NCI-H2196 (cell line): ENCODE results near the gene SSU72.
A peak's percentile ranks its signal among the peaks of the same experiment; 100 is the strongest.

Experiments
- DNase-seq: peaks from one replicate; lab custom pipeline; 2025; ENCODE audit not compliant: unreplicated experiment; lab: John Stamatoyannopoulos, UW

The SSU72 gene

GRCh38 chr1:1612104-1612400, 37.4 kb upstream of the SSU72 start:
- no peak for DNase-seq

DNA sequence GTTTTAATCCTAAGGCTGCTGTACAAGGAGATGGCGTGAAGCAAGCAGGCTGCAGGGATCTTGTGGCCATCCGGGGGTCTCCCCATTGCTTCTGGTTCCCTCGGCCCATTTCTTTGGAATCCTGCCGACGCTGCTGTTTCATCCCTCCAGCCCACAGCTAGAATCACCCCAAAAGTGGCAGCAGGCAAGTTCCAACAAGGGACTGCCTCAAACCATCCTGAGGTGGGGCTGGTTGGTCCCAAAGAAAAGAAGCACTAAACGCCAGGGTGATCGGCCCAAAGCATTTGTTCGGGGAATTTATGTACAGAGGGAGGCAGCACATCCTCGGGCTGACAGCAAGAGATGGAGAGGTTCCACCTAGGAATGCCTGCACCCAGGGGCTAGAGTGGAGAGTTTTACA, 36.1 kb upstream of the SSU72 start:
- no peak for DNase-seq

DNA sequence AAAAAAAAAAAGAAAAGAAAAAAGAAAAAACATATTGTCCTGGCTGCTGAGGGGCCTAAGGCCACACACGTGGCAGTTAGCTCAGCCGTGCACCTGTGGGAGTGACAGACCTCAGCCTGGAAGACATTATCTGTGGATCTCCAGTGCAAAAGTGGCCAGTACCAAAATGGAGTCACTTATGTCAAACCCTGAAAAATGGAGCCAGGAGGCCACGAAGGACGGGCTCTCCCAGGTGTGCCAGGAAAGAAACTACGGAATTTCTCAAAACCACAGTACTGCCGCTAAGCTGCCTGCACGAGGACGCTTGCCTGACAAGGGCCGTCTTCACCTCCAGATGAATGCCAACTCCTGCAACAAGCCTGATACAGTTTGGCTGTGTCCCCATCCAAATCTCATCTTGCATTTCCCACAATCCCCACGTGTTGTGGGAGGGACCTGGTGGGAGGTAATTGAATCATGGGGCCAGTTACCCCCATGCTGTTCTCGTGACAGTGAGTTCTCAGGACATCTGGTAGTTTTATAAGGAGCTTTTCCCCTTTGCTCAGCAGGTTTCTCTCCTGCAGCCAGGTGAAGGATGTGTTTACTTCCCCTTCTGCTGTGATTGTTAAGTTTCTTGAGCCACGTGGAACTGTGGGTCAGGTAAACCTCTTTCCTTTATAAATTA, 35.3 kb upstream of the SSU72 start:
- no peak for DNase-seq

DNA sequence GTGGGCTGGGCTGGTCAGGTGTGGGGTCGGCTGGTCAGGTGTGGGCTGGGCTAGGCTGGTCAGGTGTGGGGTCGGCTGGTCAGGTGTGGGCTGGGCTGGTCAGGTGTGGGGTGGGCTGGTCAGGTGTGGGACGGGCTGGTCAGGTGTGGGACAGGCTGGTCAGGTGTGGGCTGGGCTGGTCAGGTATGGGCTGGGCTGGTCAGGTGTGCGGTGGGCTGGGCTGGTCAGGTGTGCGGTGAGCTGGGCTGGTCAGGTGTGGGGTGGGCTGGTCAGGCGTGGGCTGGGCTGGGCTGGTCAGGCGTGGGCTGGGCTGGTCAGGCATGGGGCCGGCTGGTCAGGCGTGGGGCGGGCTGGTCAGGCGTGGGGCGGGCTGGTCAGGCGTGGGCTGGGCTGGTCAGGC, 31.6 kb upstream of the SSU72 start:
- no peak for DNase-seq

- DNase-seq = no peak
Observed at GRCh38 chr1:1605724-1606123, 31.1 kb upstream of the SSU72 start.

DNA sequence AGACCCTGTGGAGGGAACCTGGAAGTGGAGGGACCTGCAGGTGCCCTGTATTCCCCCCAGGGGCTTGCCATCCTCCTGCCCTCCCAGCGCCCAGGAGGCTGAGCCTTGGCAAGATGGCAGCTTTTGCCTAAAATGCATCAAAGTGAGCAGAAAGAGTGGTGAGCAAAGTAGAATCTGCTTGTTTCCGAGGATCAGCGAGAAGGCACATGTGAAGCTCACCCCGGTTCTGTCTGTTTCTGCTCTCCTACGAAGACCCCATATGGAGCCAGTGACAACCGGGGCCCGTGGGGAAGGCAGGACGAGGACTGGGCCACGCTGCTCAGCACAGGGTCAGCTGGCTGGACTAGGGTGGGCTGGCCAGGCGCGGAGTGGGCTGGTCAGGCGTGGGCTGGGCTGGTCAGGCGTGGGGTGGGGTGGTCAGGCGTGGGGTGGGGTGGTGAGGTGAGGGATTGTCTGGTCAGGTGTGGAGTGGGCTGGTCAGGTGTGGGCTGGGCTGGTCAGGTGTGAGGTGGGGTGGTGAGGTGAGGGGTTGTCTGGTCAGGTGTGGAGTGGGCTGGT, 30.4 kb upstream of the SSU72 start:
- no peak for DNase-seq

- DNase-seq = no peak
Observed at GRCh38 chr1:1604374-1605033, 29.8 kb upstream of the SSU72 start.

DNA sequence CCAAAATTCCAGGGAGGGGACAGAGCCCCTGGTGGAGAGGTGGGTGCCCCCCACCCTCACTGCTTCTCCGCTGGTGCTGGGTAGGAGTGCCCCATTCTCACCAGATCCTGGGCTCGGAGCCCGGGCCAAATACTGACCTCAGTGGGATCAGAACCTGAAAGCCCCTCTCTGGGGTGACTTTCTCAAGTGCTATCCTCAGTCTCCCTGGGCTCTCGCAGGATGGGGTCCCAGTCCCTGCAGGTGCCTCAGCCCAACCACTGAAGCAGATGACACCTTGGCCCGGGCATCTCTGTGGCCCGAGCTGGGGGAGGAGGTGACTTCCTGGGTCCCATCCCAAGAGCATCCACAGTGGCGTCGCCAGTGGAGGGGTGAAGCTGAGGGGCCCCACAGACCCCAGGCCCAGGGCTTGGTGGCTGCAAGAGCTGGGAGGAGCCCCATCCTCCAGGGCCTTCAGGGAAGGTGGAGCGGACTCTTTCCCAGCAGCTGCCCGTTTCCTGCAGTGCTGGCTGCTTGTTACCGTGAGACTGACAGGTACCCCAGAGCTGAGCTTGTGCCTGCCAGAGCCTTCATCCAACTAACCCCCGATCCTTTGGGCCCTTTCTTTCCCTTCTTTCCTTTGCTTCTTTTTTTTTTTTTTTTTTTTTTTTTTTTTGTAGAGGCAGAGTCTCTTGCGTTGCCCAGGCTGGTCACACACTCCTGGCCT, 29.2 kb upstream of the SSU72 start:
- no peak for DNase-seq

- no peak for DNase-seq
Observed at GRCh38 chr1:1602968-1603506, 28.4 kb upstream of the SSU72 start.

- DNase-seq = no peak
Observed at GRCh38 chr1:1602304-1602967, 27.8 kb upstream of the SSU72 start.

- no peak for DNase-seq
Observed at GRCh38 chr1:1601564-1602303, 27.1 kb upstream of the SSU72 start.

GRCh38 chr1:1600861-1601563, 26.3 kb upstream of the SSU72 start:
- no peak for DNase-seq

DNA sequence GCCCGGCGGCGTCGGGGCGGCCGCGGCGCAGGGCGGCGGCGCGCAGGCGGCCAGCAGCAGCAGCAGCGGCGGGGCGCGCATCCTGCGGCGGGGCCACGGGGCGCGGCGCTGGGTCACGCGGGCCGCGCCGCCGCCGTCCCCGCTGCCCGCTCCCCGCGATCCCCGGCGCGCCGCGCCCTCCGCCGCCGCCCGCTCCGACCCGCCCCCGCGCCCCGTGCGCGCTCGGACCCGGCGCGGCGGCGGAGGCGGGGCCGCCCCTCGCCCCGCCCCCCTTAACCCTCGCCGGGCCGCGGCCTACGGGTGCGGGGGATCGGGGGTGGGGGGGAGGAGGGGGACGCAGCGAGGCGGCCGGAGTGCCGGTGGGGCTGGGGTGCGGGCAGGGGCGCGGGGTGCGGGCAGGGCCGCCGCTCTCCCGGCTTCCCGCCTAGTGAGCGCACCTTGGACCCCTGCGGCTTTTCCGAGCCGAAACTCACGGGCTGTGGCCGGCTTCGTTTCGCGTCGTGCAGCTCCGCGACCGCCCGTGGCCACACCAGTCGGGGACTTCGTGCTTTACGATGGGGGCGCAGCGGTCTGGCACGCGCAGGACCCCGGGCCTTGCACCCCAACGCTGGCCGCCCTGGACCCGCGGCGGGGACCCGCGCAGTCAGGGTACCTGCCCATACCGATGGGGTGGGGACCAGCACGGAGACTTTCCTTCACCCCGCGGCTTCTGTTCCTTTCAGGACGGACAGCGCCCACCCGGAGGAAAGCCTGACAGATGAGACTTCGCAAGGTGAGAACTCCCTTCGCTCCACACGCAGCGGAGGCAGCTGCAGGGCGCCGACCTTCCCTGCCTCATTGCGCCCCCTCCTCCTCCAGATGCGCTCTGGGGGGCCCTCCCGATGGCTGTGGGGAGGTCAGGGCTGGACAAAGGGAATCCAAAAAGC, 25.5 kb upstream of the SSU72 start, which contains the start of gene FNDC10:
Gene FNDC10 (minus strand): TSS at position 201 of the 926 bp plus-strand sequence. CDS start 120 bp downstream, at position 81.
- DNase-seq = no peak

DNA sequence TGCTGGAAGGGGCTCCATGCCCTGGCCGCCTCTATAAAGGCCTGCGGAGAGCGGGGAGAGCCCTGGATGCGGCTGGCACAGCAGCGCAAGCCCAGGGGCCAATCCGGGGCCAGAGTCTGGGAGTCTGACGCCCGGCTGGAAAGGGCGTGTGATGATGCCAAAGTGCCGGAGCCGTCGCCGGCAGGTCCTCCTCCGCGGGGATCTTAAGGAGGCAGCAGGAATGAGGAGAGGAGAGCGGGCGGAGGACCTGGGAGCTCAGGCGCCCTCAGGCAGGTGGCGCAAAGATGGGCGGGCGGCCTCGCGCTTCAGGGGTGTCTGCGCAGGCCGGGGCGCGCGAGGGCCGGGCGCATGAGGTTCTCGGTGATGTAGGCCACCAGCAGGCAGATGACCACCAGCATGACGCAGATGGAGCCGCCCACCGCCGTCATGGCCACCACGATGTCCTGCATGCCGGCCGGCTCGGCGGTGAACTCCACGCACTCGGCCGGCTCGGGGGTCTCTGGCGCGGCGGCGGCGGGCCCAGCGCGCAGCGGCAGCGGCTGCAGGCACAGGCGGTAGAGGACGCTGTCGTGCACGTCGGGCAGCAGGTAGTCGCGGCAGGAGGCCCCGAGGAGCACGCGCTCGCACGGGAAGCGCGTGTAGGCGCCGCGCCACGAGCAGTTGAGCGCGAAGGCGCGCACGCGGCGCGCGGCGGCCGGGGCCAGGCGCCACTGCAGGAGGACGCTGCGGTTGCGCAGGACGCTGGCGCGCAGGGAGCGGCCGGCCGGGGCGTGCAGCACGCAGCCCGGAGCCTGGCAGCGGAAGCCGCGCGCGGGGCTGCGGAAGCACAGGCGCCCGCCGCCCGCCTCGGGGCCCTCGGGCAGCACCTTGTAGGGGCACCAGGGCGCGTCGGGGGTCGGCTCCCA, 24.6 kb upstream of the SSU72 start:
- peak; percentile 41 for DNase-seq

GRCh38 chr1:1598720-1599029, 24.0 kb upstream of the SSU72 start:
- no peak for DNase-seq

DNA sequence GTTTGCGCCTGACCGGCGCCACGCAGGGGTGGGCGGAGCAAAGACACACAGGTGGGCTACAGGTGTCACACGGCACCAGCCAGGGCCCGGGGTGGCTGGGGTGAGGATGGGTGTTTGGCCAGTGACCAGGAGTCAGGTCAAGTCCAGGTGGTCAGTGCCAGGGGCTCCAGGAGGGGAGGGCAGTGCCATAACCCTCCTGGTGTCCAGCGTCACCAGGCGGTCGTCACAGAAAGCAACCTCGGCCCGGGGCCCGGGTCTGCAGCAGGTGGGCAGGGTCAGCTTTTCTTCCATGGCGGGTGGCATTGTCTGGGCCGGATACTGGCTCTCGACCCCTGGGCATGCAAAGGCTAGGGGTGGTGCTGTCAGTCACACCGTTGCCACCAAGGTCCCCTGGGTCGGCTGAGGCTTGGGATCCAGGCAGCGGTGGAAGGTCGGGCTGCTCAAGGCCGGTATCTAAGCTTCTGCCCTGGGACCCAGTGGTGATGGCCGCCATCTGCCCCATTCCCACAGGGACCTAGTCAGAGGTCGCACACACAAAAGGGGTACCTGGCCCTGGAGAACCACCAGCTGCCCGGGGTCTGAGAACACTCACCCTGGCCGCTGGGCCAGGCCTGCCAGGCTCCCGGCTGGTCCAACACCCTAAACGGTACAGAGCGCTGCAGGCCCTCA, 23.5 kb upstream of the SSU72 start:
- no peak for DNase-seq

DNA sequence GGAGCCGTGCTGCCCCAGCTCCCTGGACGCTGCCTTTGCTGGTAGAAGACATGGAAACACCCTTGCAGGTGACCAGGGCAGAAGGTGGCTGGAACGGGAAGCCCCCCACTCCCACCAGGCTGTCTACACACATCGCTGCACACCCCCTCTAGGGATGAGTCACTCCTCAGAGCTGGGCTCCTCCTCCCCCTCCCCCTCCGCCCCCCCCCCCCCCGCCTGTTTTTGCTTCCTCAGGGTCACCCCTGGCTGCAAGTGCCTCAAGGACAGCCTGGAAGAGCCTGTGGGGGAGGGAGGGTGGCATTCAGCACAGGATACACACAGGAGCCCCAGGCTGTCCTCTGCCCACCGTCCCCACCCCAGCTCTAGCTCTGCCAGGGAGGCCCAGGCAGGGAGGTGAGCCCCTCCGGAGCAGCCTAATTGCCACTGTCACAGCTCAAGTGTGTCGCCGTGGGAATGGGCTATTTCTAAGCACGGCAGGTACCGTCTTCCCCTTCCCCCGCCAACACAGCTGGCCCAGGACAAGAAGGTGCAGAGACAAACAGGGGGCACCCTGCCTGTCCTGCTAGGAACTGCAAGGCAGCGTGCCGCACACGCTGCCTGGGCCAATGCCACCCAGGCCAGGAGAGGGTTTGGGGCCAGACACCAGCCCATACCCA, 22.7 kb upstream of the SSU72 start:
- no peak for DNase-seq
